Measurements from ENCODE around the gene HJV.

DNA sequence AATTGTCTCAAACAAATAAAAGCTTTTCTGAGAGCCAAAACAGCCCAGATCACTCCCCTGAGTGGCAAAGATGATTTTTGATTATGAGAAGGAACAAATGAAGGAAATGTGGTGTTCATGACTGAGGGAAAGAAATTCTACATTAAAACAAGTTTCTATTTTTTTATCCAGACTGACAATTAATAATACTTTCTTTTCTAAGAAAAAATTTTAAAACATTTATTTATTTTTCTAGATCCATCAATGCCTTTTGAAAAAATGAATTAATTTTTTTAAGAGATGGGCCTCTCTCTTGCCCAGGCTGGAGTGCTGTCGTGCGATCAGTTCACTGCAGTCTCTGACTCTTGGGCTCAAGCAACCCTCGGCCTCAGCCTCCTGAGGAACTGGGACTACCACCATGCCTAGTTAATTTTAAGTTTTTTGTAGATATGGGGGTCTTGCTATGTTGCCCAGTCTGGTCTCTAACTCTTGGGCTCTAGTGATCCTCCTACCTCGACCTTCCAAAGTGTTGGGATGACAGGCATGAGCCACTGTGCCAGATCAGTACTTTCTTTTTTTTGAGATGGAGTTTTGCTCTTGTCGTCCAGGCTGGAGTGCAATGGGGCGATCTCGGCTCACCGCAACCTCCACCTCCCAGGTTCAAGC lies 13.9 kb downstream of the HJV start:
- no peak for TF ChIP-seq YY1 (IDR thresholded peaks at IDR 0.05; ENCODE audit: low read depth)
- TF ChIP-seq EP300 (IDR thresholded peaks at IDR 0.05; ENCODE audit: borderline replicate concordance), result no peak
- no peak for TF ChIP-seq TAF1 (IDR thresholded peaks at IDR 0.05; ENCODE audit: low read depth)
- TF ChIP-seq CEBPB (IDR thresholded peaks at IDR 0.05), result no peak

Measured in Ishikawa (cell line).